Activated CD4-positive, CD25-positive, alpha-beta regulatory T cell treated with anti-CD3 and anti-CD28 coated beads, Interleukin-2, amount 50 U/mL, for 72 hours (primary cell): ENCODE measurements around the gene PCDH19.

ENCODE experiments used
- DNase-seq: peaks from one replicate; pipeline ENCODE4 v3.0.0; 2021

Gene PCDH19

DNA sequence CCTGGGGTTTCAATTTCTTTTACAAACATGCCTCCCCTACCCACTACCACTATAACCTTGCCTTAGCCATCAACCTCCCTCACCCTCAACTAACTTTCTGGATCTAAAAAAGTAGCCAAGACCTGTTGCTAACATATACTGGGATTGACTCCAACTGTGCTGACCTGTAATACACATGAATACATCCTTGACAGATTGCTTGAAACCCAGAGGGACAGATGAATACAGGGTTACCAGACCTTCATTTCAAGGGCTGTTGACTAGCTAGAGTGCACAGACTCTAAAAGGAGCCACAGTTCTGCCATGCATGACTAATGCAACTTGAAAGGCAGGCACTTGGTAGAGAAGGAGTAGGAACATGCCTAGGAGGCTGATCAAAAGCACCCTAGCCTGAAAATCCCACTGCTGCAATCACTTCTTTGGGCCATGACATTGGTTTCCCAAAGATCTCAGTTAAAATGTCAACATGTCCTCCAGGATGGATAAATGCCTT, 121.0 kb downstream of the PCDH19 start:
- DNase-seq = no peak

DNA sequence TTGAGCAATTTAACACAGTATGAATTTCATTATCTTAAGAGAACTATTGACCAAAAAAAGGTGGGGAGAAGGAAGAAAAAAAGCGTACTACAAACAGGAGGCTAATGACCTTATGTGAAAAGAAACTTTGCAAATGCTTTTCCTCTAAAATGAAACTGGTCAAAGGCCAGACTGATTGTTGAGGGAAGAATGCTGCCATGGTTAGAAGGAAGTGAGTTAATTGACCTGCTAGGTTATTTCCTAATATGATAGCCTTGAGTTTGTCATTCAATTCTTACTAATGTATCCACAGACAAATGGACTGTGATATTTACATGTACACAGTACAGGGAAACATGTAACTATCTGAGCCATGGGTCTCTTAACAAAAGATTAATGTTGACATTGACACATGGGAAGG, 132.8 kb downstream of the PCDH19 start:
- no peak for DNase-seq

DNA sequence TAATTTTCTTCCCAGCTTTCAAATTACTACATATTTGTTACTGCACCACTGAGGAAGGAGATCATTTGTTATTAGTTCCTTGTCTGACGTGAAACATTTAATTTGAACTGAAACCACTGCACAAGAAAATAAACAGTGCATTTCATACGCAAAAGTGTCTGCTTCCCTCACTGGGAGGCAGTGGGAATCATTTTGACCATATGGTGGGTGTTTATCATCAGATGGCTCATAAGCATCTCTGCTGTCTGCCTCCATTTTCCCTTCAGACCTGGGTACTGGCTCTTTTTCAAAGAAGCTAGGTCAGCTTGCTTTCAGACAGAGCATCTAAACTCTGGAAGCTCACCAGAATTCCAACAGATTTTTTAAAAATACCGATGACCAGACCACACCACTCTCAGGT, 135.2 kb downstream of the PCDH19 start:
- DNase-seq = no peak

DNA sequence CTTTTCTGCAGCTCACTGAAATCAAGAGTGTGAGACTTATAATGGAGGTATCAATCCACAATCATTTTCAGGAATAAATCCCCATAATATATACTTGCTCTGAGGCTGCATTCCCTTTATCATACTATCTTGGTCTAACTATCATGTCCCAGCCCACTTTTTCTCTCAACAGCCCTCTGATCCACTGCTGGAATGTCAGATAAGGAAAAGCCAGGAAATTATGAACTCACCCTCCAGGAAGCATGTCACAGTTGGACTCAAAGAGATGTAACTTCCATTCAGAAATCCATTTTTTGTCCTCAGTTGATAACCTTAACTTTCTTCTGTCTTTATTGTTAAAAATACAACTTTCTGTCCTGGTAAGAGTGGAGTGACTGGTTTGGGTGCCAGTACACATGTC, 144.9 kb downstream of the PCDH19 start:
- no peak for DNase-seq

DNA sequence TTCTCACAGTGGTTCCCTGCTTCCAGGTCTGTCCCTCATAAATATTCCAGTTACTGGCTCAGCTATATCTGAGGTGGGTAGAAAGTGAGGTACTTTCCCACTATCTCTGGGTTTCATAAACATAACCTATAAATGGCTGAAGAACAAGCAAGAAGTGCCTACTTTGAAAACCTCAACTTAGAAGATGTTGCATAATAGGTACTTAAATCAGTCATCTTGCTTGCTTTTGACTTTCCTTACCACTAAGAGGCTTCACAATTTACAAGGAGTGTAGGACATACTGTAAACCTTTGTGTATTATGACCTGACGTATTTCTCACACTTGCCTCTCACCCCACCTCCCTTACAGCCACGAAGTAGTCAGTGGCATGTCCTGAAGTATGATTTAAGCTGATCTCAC, 145.9 kb downstream of the PCDH19 start:
- no peak for DNase-seq

DNA sequence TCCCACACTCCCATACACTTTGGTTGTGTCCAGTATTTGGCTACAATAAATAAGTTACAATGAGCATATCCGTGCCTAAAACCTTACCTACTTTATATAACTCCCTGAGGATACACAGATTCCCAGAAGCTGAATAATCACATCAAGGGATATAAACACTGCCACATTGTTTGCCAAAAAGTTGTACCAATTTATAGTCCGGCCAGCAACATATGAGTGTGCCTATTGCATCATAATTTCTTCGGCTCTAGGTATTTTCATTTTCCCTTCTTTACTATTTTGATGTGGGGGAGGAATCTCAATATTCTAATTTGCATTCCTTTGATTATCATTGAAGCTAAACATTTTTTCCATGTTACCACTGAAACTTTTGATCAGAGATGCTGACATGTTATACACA, 146.4 kb downstream of the PCDH19 start:
- DNase-seq = no peak

DNA sequence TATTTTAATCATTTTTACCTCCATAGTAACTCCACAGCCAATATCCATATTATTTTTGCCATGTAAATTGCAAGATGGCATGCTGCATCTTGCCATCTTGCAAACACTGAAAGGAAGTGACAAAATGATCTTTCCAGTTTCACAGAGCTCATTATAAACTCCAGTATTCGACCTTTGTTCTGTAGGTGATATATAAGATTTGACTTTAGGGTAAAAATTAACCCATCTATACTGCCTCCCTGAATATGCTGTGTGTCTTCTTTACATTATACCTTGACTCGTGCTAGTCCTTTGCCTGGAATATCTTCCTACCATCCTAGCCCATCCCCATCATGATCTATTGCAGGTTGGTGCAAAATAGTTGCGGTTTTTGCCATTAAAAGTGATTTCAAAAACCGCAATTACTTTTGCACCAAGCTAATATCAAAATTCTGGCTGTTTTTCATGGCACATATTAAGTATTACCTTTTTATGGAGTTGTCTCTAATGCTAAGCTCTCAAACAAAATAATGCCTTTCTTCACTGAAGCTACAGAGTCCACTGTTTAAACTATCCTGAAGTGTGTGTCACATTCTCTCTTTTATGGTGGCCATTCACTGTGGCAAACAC, 161.1 kb downstream of the PCDH19 start:
- DNase-seq = no peak

DNA sequence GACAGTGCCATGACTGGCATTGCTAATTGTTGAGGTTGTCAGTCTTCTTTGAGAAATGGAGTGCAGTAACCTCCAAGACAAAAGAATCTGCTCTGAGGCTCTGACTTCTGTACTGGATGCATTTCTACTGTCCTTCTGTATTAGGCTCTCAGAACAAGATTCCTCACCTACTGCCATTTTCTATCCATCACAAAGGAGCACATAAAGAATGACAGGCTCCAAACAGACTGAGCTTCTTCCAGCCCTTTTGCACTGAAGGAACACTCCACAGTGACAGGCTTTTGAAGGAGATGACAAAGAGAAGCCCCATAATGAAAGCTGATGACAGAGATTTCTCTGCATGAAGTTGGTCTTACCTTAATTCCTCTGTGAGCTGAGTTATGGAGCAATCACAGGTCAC, 162.2 kb downstream of the PCDH19 start:
- no peak for DNase-seq

DNA sequence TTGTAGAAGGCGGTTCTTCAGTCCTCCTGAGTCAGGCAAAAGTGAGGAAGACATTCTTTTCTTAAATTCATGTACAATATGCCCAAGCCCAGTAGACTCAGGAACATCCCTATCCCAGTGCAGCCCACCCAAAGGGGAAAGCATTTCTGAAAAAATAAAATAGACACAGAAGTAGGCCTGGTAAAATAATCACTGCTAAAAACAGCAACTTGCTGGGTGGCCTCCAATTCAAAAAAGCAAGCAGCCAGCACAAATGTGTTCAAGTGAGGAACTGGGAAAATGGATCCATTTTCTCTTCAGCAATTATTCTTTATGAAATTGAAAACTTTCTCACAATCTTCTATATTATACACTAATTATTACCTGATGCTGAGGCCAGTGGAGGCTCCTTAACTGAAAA, 165.4 kb downstream of the PCDH19 start:
- DNase-seq = no peak
